HEK293 (cell line): Measurements from ENCODE around the gene MTHFD1L.
A peak's percentile ranks its signal among the peaks of the same experiment; 100 is the strongest.

Source experiments
- CTCF ChIA-PET: fragments of 350-600 bp; formaldehyde crosslinking; extraction: SDS; loops from one replicate; lab custom pipeline; 2021; ENCODE audit warnings: antibody characterized with exemption; lab: Yijun Ruan, JAX
- POLR2A ChIA-PET: fragments of 300-600 bp; formaldehyde crosslinking; extraction: SDS; loops from one replicate; lab custom pipeline; 2020; ENCODE audit warnings: antibody characterized with exemption, inconsistent platforms; lab: Yijun Ruan, JAX
- H3K27ac ChIP-seq: fragments of 200-500 bp; sonication (Bioruptor generic); 2 replicates; pipeline ENCODE4 v1.5.1; 2014; ENCODE audit warnings: low read depth, low read length, control low read depth, inconsistent platforms; ENCODE audit errors: extremely low read depth
- H3K36me3 ChIP-seq, 2 experiments: fragments of 200-500 bp in 1 of 2; sonication (Bioruptor generic) in 1 of 2; 1 replicate in 1 of 2; 2 replicates in 1 of 2; pipeline ENCODE4 v1.5.1; 2014 to 2017; ENCODE audit warnings: inconsistent platforms in 2 of 2, low read length in 2 of 2; ENCODE audit not compliant: control insufficient read depth in 2 of 2, insufficient read depth in 1 of 2
- H3K4me1 ChIP-seq: fragments of 200-500 bp; sonication (Bioruptor generic); 2 replicates; pipeline ENCODE4 v1.5.1; 2014; ENCODE audit warnings: mild to moderate bottlenecking, low read length, inconsistent platforms; ENCODE audit not compliant: control insufficient read depth, insufficient read depth
- H3K4me3 ChIP-seq: 2 replicates; pipeline ENCODE4 v1.5.1; 2011; ENCODE audit warnings: low read depth, mild to moderate bottlenecking, control low read depth, low read length, moderate library complexity
- H3K9me3 ChIP-seq: fragments of 200-500 bp; sonication (Bioruptor generic); 2 replicates; pipeline ENCODE4 v1.5.1; 2014; ENCODE audit warnings: low read depth, low read length, inconsistent platforms; ENCODE audit not compliant: control insufficient read depth, insufficient read depth
- GLIS2 ChIP-seq: fragments of 450-650 bp; formaldehyde crosslinking; IDR thresholded peaks from 2 replicates; pipeline ENCODE4 v1.5.1; 2016; ENCODE audit warnings: missing biosample characterization, missing genetic modification characterization
- IKZF3 ChIP-seq: fragments of 450-650 bp; IDR thresholded peaks from 2 replicates; pipeline ENCODE4 v1.5.0; 2018; ENCODE audit warnings: missing biosample characterization, mild to moderate bottlenecking, missing genetic modification characterization, moderate library complexity
- INSM2 ChIP-seq: fragments of 450-650 bp; formaldehyde crosslinking; IDR thresholded peaks from 2 replicates; pipeline ENCODE4 v1.5.1; 2016; ENCODE audit warnings: missing biosample characterization, missing genetic modification characterization
- KLF9 ChIP-seq: fragments of 450-650 bp; formaldehyde crosslinking; IDR thresholded peaks from 2 replicates; pipeline ENCODE4 v1.5.1; 2016; ENCODE audit warnings: missing biosample characterization, missing genetic modification characterization, low read depth
- OSR2 ChIP-seq: fragments of 450-650 bp; formaldehyde crosslinking; IDR thresholded peaks from 2 replicates; pipeline ENCODE4 v1.5.1; 2016; ENCODE audit warnings: missing biosample characterization, missing genetic modification characterization
- PATZ1 ChIP-seq: fragments of 450-650 bp; formaldehyde crosslinking; IDR thresholded peaks from 2 replicates; pipeline ENCODE4 v1.5.1; 2016; ENCODE audit warnings: missing biosample characterization, missing genetic modification characterization
- SCRT1 ChIP-seq: fragments of 450-650 bp; formaldehyde crosslinking; IDR thresholded peaks from 2 replicates; pipeline ENCODE4 v1.5.1; 2016; ENCODE audit warnings: missing biosample characterization, missing genetic modification characterization, borderline replicate concordance
- SP7 ChIP-seq: fragments of 450-650 bp; formaldehyde crosslinking; IDR thresholded peaks from 2 replicates; pipeline ENCODE4 v1.5.1; 2016; ENCODE audit warnings: missing biosample characterization, missing genetic modification characterization
- WT1 ChIP-seq: fragments of 450-650 bp; formaldehyde crosslinking; IDR thresholded peaks from 2 replicates; pipeline ENCODE4 v1.5.1; 2016; ENCODE audit warnings: missing biosample characterization, missing genetic modification characterization
- ZBTB11 ChIP-seq: fragments of 450-650 bp; formaldehyde crosslinking; conservative IDR thresholded peaks from 2 replicates; pipeline ENCODE4 v1.5.1; 2016; ENCODE audit warnings: low read depth, missing biosample characterization, missing genetic modification characterization
- ZBTB8A ChIP-seq: fragments of 450-650 bp; formaldehyde crosslinking; IDR thresholded peaks from 2 replicates; pipeline ENCODE4 v1.5.1; 2016; ENCODE audit warnings: missing biosample characterization, missing genetic modification characterization
- ZIC2 ChIP-seq: fragments of 450-650 bp; formaldehyde crosslinking; IDR thresholded peaks from 2 replicates; pipeline ENCODE4 v1.5.1; 2016; ENCODE audit warnings: missing biosample characterization, missing genetic modification characterization
- ZNF157 ChIP-seq: fragments of 450-650 bp; formaldehyde crosslinking; IDR thresholded peaks from 2 replicates; pipeline ENCODE4 v1.5.1; 2016; ENCODE audit warnings: missing biosample characterization, missing genetic modification characterization
- ZNF175 ChIP-seq: fragments of 450-650 bp; formaldehyde crosslinking; IDR thresholded peaks from 2 replicates; pipeline ENCODE4 v1.5.1; 2016; ENCODE audit warnings: missing biosample characterization, missing genetic modification characterization
- ZNF2 ChIP-seq: fragments of 450-650 bp; formaldehyde crosslinking; IDR thresholded peaks from 2 replicates; pipeline ENCODE4 v1.5.1; 2016; ENCODE audit warnings: missing biosample characterization, missing genetic modification characterization
- ZNF24 ChIP-seq: fragments of 450-650 bp; formaldehyde crosslinking; IDR thresholded peaks from 2 replicates; pipeline ENCODE4 v1.5.1; 2016; ENCODE audit warnings: missing biosample characterization, missing genetic modification characterization
- ZNF324 ChIP-seq: fragments of 450-650 bp; formaldehyde crosslinking; IDR thresholded peaks from 2 replicates; pipeline ENCODE4 v1.5.1; 2016; ENCODE audit warnings: missing biosample characterization, missing genetic modification characterization
- ZNF341 ChIP-seq: fragments of 450-650 bp; formaldehyde crosslinking; IDR thresholded peaks from 2 replicates; pipeline ENCODE4; 2016; ENCODE audit warnings: low read depth, missing biosample characterization, missing genetic modification characterization
- ZNF48 ChIP-seq: fragments of 450-650 bp; formaldehyde crosslinking; IDR thresholded peaks from 2 replicates; pipeline ENCODE4 v1.5.1; 2016; ENCODE audit warnings: missing biosample characterization, missing genetic modification characterization
- ZNF488 ChIP-seq: fragments of 450-650 bp; formaldehyde crosslinking; IDR thresholded peaks from 2 replicates; pipeline ENCODE4 v1.5.1; 2016; ENCODE audit warnings: missing biosample characterization, missing genetic modification characterization
- ZNF561 ChIP-seq: fragments of 450-650 bp; IDR thresholded peaks from 2 replicates; pipeline ENCODE4 v1.5.1; 2018; ENCODE audit warnings: missing biosample characterization, missing genetic modification characterization, borderline replicate concordance
- ZNF600 ChIP-seq: fragments of 450-650 bp; formaldehyde crosslinking; IDR thresholded peaks from 2 replicates; pipeline ENCODE4 v1.5.1; 2016; ENCODE audit warnings: missing biosample characterization, missing genetic modification characterization
- ZNF629 ChIP-seq: fragments of 450-650 bp; formaldehyde crosslinking; IDR thresholded peaks from 2 replicates; pipeline ENCODE4 v1.5.1; 2017; ENCODE audit warnings: missing biosample characterization, missing genetic modification characterization
- ZNF660 ChIP-seq: fragments of 450-650 bp; IDR thresholded peaks from 2 replicates; pipeline ENCODE4 v1.5.1; 2018; ENCODE audit warnings: missing biosample characterization, mild to moderate bottlenecking, missing genetic modification characterization
- ZNF707 ChIP-seq: fragments of 450-650 bp; formaldehyde crosslinking; IDR thresholded peaks from 2 replicates; pipeline ENCODE4 v1.5.1; 2016; ENCODE audit warnings: missing biosample characterization, missing genetic modification characterization
- ZNF785 ChIP-seq: fragments of 450-650 bp; formaldehyde crosslinking; IDR thresholded peaks from 2 replicates; pipeline ENCODE4 v1.5.1; 2016; ENCODE audit warnings: missing biosample characterization, missing genetic modification characterization
- ZSCAN30 ChIP-seq: fragments of 450-650 bp; IDR thresholded peaks from 2 replicates; pipeline ENCODE4 v1.5.1; 2018; ENCODE audit warnings: missing biosample characterization, mild to moderate bottlenecking, missing genetic modification characterization, moderate library complexity
- TF ChIP-seq, protein P1 (sequence below): fragments of 450-650 bp; formaldehyde crosslinking; IDR thresholded peaks from 2 replicates; pipeline ENCODE4 v1.5.1; 2017; ENCODE audit warnings: missing biosample characterization, mild to moderate bottlenecking, missing genetic modification characterization, moderate library complexity

The MTHFD1L gene

GRCh38 chr6:151044465-151045441 is 179.3 kb downstream of the MTHFD1L start:
- Histone ChIP-seq H3K36me3 (no peaks in the 10 kb centered on the region), H3K27ac (no peak overlapping the region), H3K9me3 (no peaks in the 10 kb centered on the region), H3K4me1 (no peaks in the 10 kb centered on the region), H3K4me3 (peak overlapping the region; percentile 19)
- ChIA-PET CTCF (interaction anchor here (0.6 to 1.0 kb wide), 3 partner anchors 279 to 950 kb away, joined by 3 read pairs; no protein-coding TSS in a partner anchor), POLR2A (no interaction called here)
- TF ChIP-seq ZBTB8A = 0 out of 2 replicates have a peak, but pooled peaks have one; percentile 24
- TF ChIP-seq ZBTB11 (tag by site-specific recombination) = no peak
- TF ChIP-seq ZIC2 (tag by site-specific recombination) = peak; percentile 81
- 0 out of 2 replicates have a peak, but pooled peaks have one; percentile 27 for TF ChIP-seq GLIS2 (tag by site-specific recombination)
- TF ChIP-seq ZSCAN30 (tag by site-specific recombination) = no peak
- TF ChIP-seq ZNF785 = no peak
- TF ChIP-seq INSM2 (tag by site-specific recombination) = peak; percentile 71
- TF ChIP-seq ZNF707 (tag by site-specific recombination) = no peak
- TF ChIP-seq ZNF324 (tag by site-specific recombination) = peak; percentile 37; the same call in 1 of the 2 replicates
- 0 out of 2 replicates have a peak, but pooled peaks have one; percentile 9 for TF ChIP-seq IKZF3
- TF ChIP-seq OSR2 (tag by site-specific recombination) = peak; percentile 40; the same call in 1 of the 2 replicates
- TF ChIP-seq ZNF24 = peak; percentile 71
- peak; percentile 86 for TF ChIP-seq ZNF561 (tag by site-specific recombination)
- no peak for TF ChIP-seq ZNF175
- no peak for TF ChIP-seq ZNF660 (tag by site-specific recombination)
- 0 out of 2 replicates have a peak, but pooled peaks have one; percentile 17 for TF ChIP-seq PATZ1 (tag by site-specific recombination)
- peak; percentile 95 for TF ChIP-seq WT1 (tag by site-specific recombination)
- 0 out of 2 replicates have a peak, but pooled peaks have one; percentile 12 for TF ChIP-seq KLF9 (tag by site-specific recombination)
- TF ChIP-seq ZNF488 (tag by site-specific recombination) = 0 out of 2 replicates have a peak, but pooled peaks have one; percentile 11
- peak; percentile 61 for TF ChIP-seq SP7 (tag by site-specific recombination)
- TF ChIP-seq ZNF600 (tag by site-specific recombination) = peak; percentile 52; the same call in 1 of the 2 replicates
- no peak for TF ChIP-seq ZNF157 (tag by site-specific recombination)
- no peak for TF ChIP-seq ZNF48 (tag by site-specific recombination)
- peak; percentile 85 for TF ChIP-seq ZNF341 (tag by site-specific recombination)
- TF ChIP-seq ZNF629 (tag by site-specific recombination) = peak; percentile 78
- TF ChIP-seq SCRT1 = no peak
- peak; percentile 63; the same call in 1 of the 2 replicates for TF ChIP-seq ZNF2 (tag by site-specific recombination)
- TF ChIP-seq, protein P1, sequence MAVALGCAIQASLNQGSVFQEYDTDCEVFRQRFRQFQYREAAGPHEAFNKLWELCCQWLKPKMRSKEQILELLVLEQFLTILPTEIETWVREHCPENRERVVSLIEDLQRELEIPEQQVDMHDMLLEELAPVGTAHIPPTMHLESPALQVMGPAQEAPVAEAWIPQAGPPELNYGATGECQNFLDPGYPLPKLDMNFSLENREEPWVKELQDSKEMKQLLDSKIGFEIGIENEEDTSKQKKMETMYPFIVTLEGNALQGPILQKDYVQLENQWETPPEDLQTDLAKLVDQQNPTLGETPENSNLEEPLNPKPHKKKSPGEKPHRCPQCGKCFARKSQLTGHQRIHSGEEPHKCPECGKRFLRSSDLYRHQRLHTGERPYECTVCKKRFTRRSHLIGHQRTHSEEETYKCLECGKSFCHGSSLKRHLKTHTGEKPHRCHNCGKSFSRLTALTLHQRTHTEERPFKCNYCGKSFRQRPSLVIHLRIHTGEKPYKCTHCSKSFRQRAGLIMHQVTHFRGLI = peak; percentile 79; the same call in 1 of the 2 replicates
